Hepatocyte (in vitro differentiated cells): Measurements from ENCODE around the gene PAFAH1B1. TPM values are rescaled to one million over a fixed set of nuclear protein-coding genes. Genes with fewer than 3 reads are reported as not detected.

Experiments
- DNase-seq: peaks from one replicate; pipeline ENCODE4 v3.0.0-alpha.2; 2016; ENCODE audit warnings: low spot score
- H2AFZ ChIP-seq: fragments of 200-600 bp; sonication (generic); 2 replicates; pipeline ENCODE4 v1.6.0; 2016; ENCODE audit warnings: antibody characterized with exemption, mild to moderate bottlenecking
- H3K27ac ChIP-seq: fragments of 200-600 bp; sonication (generic); 2 replicates; pipeline ENCODE4 v1.5.1; 2016; ENCODE audit warnings: mild to moderate bottlenecking
- H3K27me3 ChIP-seq: fragments of 200-600 bp; sonication (generic); 2 replicates; pipeline ENCODE4 v1.6.1; 2016
- H3K36me3 ChIP-seq: fragments of 200-600 bp; sonication (generic); replicated peaks from 2 replicates; pipeline ENCODE4 v1.5.1; 2016; ENCODE audit warnings: low read depth; ENCODE audit not compliant: insufficient read depth
- H3K4me1 ChIP-seq: fragments of 200-600 bp; sonication (generic); 2 replicates; pipeline ENCODE4 v1.5.1; 2016; ENCODE audit warnings: mild to moderate bottlenecking, moderate library complexity; ENCODE audit not compliant: insufficient read depth
- H3K4me2 ChIP-seq: fragments of 200-600 bp; sonication (generic); 2 replicates; pipeline ENCODE4 v1.6.0; 2016
- H3K4me3 ChIP-seq: fragments of 200-600 bp; sonication (generic); 2 replicates; pipeline ENCODE4 v1.5.1; 2016; ENCODE audit warnings: mild to moderate bottlenecking
- H3K79me2 ChIP-seq: fragments of 200-600 bp; sonication (generic); 2 replicates; pipeline ENCODE4 v1.6.0; 2017; ENCODE audit warnings: mild to moderate bottlenecking
- H3K9me2 ChIP-seq: fragments of 200-600 bp; sonication (generic); replicated peaks from 2 replicates; pipeline ENCODE4 v1.6.0; 2017; ENCODE audit warnings: mild to moderate bottlenecking; ENCODE audit not compliant: insufficient read depth
- H3K9me3 ChIP-seq: fragments of 200-600 bp; sonication (generic); 2 replicates; pipeline ENCODE4 v1.5.1; 2016; ENCODE audit warnings: low read depth, mild to moderate bottlenecking
- H4K20me1 ChIP-seq: fragments of 200-600 bp; sonication (generic); 2 replicates; pipeline ENCODE4 v1.6.0; 2016; ENCODE audit warnings: mild to moderate bottlenecking; ENCODE audit not compliant: insufficient read depth, poor library complexity, severe bottlenecking
- CTCF ChIP-seq: fragments of 200-600 bp; sonication (generic); IDR thresholded peaks from 2 replicates; pipeline ENCODE4 v1.5.1; 2016; ENCODE audit warnings: antibody characterized with exemption, mild to moderate bottlenecking; ENCODE audit not compliant: poor library complexity
- EZH2 ChIP-seq: fragments of 200-600 bp; sonication (generic); IDR thresholded peaks from 2 replicates; pipeline ENCODE4 v1.6.1; 2016; ENCODE audit warnings: antibody characterized with exemption, mild to moderate bottlenecking, borderline replicate concordance
- EZH2phosphoT487 ChIP-seq: fragments of 200-600 bp; sonication (generic); IDR thresholded peaks from one replicate; pipeline ENCODE4 v1.6.1; 2018; ENCODE audit warnings: antibody characterized with exemption, mild to moderate bottlenecking, low read depth, moderate library complexity; ENCODE audit not compliant: unreplicated experiment, severe bottlenecking
- WGBS: methylation state at CpG from one replicate; pipeline ENCODE4 v1.1.6; 2016; ENCODE audit warnings: low lambda C conversion rate; ENCODE audit errors: missing lambda C conversion rate; 5-methylcytosine and 5-hydroxymethylcytosine counted together
- polyA plus RNA-seq: library from polyadenylated mRNA; unstranded; fragments of >200 nt; fragmentation: Nextera tagmentation; extraction: Ambion mirVana; gene quantifications from 2 replicates; pipeline ENCODE4 v1.2.1, GENCODE V29; 2016
- total RNA-seq: library from RNA; depleted of rRNA; stranded (reverse); fragments of >200 nt; gene quantifications from 2 replicates; pipeline ENCODE4 v1.2.3, GENCODE V29; 2014

PAFAH1B1 gene
- total and polyA plus RNA-seq, 2 experiments from 2014 or later: 37.5 to 91.8 TPM

GRCh38 chr17:2685696-2686095 lies 92.2 kb downstream of the PAFAH1B1 start:
- Histone ChIP-seq H4K20me1 (peaks cover 5% of the 10 kb centered on the region), H3K36me3 (peaks cover 5% of the 10 kb centered on the region), H3K27me3 (no peaks in the 10 kb centered on the region), H2AFZ (no peak overlapping the region), H3K79me2 (peaks cover 7% of the 10 kb centered on the region), H3K4me3 (no peak overlapping the region), H3K9me3 (no peaks in the 10 kb centered on the region), H3K27ac (no peak overlapping the region), H3K9me2 (no peaks in the 10 kb centered on the region), H3K4me1 (peaks cover 5% of the 10 kb centered on the region), H3K4me2 (no peak overlapping the region)
- WGBS: 97% methylated on average over 15 of the region's 15 CpGs
- DNase-seq: no peak
- TF ChIP-seq CTCF: no peak
- no peak for TF ChIP-seq EZH2
- no peak for TF ChIP-seq EZH2phosphoT487

GRCh38 chr17:2687074-2687418 lies 93.6 kb downstream of the PAFAH1B1 start:
- Histone ChIP-seq H3K4me3 (no peak overlapping the region), H3K4me2 (no peak overlapping the region), H3K36me3 (peaks cover 1% of the 10 kb centered on the region), H3K27ac (peak overlapping the region; percentile 13), H3K4me1 (peaks cover 5% of the 10 kb centered on the region), H2AFZ (no peak overlapping the region), H3K9me2 (no peaks in the 10 kb centered on the region), H3K27me3 (no peaks in the 10 kb centered on the region), H4K20me1 (peaks cover 5% of the 10 kb centered on the region), H3K9me3 (no peaks in the 10 kb centered on the region), H3K79me2 (peaks cover under 1% of the 10 kb centered on the region)
- 96% methylated on average over 6 of the region's 6 CpGs for WGBS
- no peak for DNase-seq
- no peak for TF ChIP-seq EZH2
- TF ChIP-seq CTCF: no peak
- TF ChIP-seq EZH2phosphoT487: no peak

- Histone ChIP-seq H3K9me2 (no peaks in the 10 kb centered on the region), H3K9me3 (no peaks in the 10 kb centered on the region), H3K4me3 (no peak overlapping the region), H3K27me3 (no peaks in the 10 kb centered on the region), H3K4me2 (no peak overlapping the region), H3K4me1 (peaks cover 5% of the 10 kb centered on the region), H3K79me2 (no peaks in the 10 kb centered on the region), H3K27ac (peak overlapping the region; percentile 52), H4K20me1 (peaks cover 5% of the 10 kb centered on the region), H2AFZ (no peak overlapping the region), H3K36me3 (no peaks in the 10 kb centered on the region)
- WGBS: 66% methylated on average over 26 of the region's 27 CpGs
- DNase-seq: peak; percentile 34
- no peak for TF ChIP-seq CTCF
- TF ChIP-seq EZH2: no peak
- no peak for TF ChIP-seq EZH2phosphoT487
Observed at GRCh38 chr17:2688351-2689342, 95.2 kb downstream of the PAFAH1B1 start.
